Measurements from ENCODE around the gene FZR1. TPM values are rescaled to one million over a fixed set of nuclear protein-coding genes. Genes with fewer than 3 reads are reported as not detected.
"Not testable (repeated sequence)": the region's sequence is repeated elsewhere in the genome, so short reads cannot be mapped to it uniquely, and the experiment has no call there.

The FZR1 gene
- total RNA-seq, 1 donor from 2014 or later, result 20.7 TPM

DNA sequence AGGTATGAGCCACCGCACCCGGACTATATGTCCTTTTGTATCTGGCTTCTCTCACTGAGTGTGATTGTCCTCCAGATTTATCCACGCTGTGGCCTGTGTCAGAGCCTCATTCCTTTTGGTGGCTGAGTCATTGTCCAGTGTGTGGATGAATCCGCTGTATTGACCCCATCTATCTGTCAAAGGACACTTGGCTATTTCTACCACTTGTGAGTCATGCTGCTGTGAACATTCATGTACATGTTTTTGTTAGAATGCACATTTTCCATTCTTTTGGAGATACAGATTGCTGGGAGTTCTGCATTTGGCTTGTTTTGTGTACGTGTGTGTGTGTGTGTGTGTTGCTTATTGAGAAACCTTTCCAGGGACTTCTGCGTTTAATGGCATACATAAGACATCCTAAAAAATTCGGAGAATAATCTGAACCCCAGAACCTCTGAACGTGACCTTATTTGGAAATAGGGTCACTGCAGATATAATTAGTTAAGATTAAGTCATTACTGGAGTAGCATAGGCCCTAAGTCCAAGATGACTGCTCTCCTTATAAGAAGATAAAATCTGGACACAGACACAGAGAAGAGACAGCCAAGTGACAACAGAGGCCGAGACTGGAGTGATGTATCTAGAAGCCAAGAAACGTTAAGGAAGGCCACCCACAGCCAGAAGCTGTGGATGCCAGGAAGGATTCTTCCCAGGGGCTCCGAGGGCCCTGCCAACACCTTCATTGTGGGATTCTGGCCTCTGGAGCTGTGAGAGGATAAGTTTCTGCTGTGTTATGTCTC, 74.2 kb downstream of the FZR1 start:
- TF ChIP-seq, protein P1, sequence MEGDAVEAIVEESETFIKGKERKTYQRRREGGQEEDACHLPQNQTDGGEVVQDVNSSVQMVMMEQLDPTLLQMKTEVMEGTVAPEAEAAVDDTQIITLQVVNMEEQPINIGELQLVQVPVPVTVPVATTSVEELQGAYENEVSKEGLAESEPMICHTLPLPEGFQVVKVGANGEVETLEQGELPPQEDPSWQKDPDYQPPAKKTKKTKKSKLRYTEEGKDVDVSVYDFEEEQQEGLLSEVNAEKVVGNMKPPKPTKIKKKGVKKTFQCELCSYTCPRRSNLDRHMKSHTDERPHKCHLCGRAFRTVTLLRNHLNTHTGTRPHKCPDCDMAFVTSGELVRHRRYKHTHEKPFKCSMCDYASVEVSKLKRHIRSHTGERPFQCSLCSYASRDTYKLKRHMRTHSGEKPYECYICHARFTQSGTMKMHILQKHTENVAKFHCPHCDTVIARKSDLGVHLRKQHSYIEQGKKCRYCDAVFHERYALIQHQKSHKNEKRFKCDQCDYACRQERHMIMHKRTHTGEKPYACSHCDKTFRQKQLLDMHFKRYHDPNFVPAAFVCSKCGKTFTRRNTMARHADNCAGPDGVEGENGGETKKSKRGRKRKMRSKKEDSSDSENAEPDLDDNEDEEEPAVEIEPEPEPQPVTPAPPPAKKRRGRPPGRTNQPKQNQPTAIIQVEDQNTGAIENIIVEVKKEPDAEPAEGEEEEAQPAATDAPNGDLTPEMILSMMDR (IDR thresholded peaks at IDR 0.05; ENCODE audit: borderline replicate concordance), result no peak
- intact Hi-C loops (cut with micrococcal nuclease), result no loop called here
- no peak overlapping the region for H3K27ac ChIP-seq (replicated peaks)
- no peak for DNase-seq
- no peaks in the 10 kb centered on the region for H3K36me3 ChIP-seq
- no peak overlapping the region for H3K4me3 ChIP-seq
- H3K27me3 ChIP-seq (ENCODE audit: low read depth), result peaks cover 21% of the 10 kb centered on the region
- H3K4me1 ChIP-seq, result peaks cover 20% of the 10 kb centered on the region
- H3K9me3 ChIP-seq (replicated peaks), result no peaks in the 10 kb centered on the region

DNA sequence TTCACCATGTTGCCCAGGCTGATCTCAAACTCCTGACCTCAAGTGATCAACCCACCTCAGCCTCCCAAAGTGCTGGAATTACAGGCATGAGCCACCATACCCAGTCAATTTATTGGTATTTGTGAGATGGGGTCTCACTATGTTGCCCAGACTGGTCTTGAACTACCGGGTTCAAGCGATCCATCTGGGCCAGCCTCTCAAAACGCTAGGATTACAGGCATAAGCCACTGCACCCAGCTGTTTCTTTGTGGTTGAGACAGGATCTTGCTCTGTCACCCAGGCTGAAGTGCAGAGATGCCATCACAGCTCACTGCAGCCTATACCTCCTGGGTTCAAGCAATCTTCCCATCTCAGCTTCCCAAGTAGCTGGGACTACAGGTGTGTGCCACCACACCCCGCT, 75.7 kb downstream of the FZR1 start:
- Histone ChIP-seq H3K27me3 (ENCODE audit: low read depth) (peaks cover 36% of the 10 kb centered on the region), H3K4me1 (peaks cover 18% of the 10 kb centered on the region)
- H3K27ac ChIP-seq (replicated peaks); intact Hi-C loops (cut with micrococcal nuclease); H3K36me3 ChIP-seq; H3K9me3 ChIP-seq (replicated peaks); DNase-seq; H3K4me3 ChIP-seq: not testable (repeated sequence)

DNA sequence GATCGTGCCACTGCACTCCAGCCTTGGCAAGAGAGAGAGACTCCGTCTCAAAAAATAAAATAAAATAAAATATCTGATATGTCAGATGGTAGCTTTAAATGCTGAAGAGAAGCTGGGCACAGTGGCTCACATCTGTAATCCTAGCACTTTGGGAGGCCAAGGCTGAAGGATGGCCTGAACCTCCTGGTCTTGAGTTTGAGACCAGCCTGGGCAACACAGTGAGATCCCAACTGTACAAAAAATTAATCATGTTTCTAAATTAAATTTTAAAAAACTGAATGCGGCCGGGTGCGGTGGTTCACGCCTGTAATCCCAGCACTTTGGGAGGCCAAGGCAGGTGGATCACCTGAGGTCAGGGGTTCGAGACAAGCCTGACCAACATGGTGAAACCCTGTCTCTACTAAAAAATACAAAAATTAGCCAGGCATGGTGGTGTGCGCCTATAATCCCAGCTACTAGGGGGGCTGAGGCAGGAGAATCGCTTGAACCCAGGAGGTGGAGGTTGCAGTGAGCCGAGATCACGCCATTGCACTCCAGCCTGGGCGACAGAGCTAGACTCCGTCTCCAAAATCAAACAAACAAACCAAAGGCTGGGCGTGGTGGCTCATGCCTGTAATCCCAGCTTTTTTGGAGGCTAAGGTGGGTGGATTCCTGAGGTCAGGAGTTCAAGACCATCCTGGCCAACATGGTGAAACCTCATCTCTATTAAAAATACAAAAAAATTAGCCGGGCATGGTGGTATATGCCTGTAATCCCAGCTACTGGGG, 78.1 kb downstream of the FZR1 start:
- intact Hi-C loops (cut with micrococcal nuclease), result not testable (repeated sequence)

GRCh38 chr19:3585301-3586126, 79.4 kb downstream of the FZR1 start, which contains the start of gene GIPC3:
Gene GIPC3 (plus strand): TSS chr19:3585478. CDS start chr19:3585598, 120 bp downstream.
- no peak for DNase-seq
- TF ChIP-seq, protein P1 (IDR thresholded peaks at IDR 0.05; ENCODE audit: borderline replicate concordance), result no peak
- Histone ChIP-seq H3K27ac (replicated peaks) (peak within 1 kb of the TSS; percentile 44), H3K27me3 (ENCODE audit: low read depth) (peaks cover 37% of the 10 kb centered on the region), H3K4me3 (peak within 1 kb of the TSS; percentile 61), H3K36me3 (no peaks in the 10 kb centered on the region), H3K4me1 (peaks cover 19% of the 10 kb centered on the region), H3K9me3 (replicated peaks) (no peaks in the 10 kb centered on the region)
- intact Hi-C loops (cut with micrococcal nuclease), result no loop called here

More for the DNA sequence above, 78.1 kb downstream of the FZR1 start:
- Histone ChIP-seq H3K27me3 (ENCODE audit: low read depth) (peaks cover 37% of the 10 kb centered on the region), H3K4me1 (peaks cover 19% of the 10 kb centered on the region)
- DNase-seq; H3K36me3 ChIP-seq; H3K27ac ChIP-seq (replicated peaks); H3K4me3 ChIP-seq; H3K9me3 ChIP-seq (replicated peaks): not testable (repeated sequence)

GRCh38 chr19:3586127-3586626, 80.1 kb downstream of the FZR1 start:
- Histone ChIP-seq H3K9me3 (replicated peaks) (no peaks in the 10 kb centered on the region), H3K4me1 (peaks cover 19% of the 10 kb centered on the region), H3K27me3 (ENCODE audit: low read depth) (peaks cover 37% of the 10 kb centered on the region), H3K27ac (replicated peaks) (peak overlapping the region; percentile 44), H3K4me3 (peak overlapping the region; percentile 61), H3K36me3 (no peaks in the 10 kb centered on the region)
- TF ChIP-seq, protein P1 (IDR thresholded peaks at IDR 0.05; ENCODE audit: borderline replicate concordance), result peak; percentile 65
- DNase-seq, result no peak
- intact Hi-C loops (cut with micrococcal nuclease), result no loop called here

Data from left ventricle myocardium inferior (tissue), 1 donor.